NCI-H774 (cell line): Measurements from ENCODE around the gene ROPN1L.

Experiments used
- DNase-seq: peaks from one replicate; lab custom pipeline; 2025; lab: John Stamatoyannopoulos, UW

ROPN1L gene

GRCh38 chr5:10457682-10458574, 16.2 kb downstream of the ROPN1L start:
- no peak for DNase-seq

- no peak for DNase-seq
Observed at GRCh38 chr5:10459080-10460055, 17.7 kb downstream of the ROPN1L start.

DNA sequence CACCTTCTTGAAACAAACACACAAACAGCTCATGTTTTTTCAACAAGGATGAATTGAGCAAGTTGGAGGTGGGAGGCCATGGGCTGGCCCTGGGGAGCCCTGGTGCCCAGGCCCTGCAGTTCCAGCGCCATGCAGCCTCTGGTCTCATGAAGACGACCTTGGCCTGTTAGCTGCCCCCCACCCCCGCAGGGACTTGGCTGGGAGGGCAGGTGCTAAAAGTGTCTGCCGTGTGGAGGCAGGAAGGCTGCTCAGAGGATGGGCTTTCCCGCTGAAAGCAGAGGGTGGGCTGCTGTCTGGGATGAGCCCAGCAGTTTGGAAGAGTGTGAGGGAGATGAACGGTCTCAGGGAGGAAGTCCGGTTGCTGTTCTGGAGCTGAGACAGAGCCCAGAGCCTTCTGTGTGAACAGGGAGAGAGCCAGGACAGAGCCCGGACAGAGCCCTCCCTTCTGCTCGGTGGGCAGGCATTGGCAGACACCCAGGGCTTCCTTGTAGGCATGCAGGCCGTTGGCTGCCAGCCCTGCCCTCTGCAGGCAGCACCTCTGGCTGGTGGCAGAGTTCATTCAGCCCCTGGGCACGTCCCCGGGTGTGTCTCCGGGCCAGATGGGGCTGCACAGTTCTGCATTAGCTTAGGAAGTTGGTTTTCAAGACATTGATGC, 18.7 kb downstream of the ROPN1L start:
- no peak for DNase-seq

- DNase-seq: no peak
Observed at GRCh38 chr5:10461041-10461440, 19.4 kb downstream of the ROPN1L start.

GRCh38 chr5:10461904-10462555, 20.4 kb downstream of the ROPN1L start:
- no peak for DNase-seq

- no peak for DNase-seq
Observed at GRCh38 chr5:10463566-10463965, 21.9 kb downstream of the ROPN1L start.

DNA sequence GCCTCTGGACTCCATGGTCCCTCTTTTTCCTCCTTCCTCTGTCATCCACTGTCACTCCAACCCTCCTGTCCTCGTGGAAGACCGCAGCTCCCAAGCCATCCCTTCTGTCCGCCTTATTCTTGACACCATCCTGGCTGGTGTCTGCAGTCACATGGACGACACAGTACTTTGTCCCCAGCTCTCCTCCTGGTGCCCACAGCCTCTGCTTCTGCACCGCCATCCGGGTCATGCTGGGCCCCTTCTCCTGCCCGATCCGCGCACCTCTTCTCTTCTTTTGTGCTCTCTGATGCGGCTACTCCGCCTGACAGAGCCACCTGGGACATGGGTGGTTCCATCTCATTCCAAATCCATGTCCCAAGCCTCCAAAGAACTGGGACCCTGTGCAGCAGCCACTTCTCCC, 22.5 kb downstream of the ROPN1L start:
- no peak for DNase-seq

DNA sequence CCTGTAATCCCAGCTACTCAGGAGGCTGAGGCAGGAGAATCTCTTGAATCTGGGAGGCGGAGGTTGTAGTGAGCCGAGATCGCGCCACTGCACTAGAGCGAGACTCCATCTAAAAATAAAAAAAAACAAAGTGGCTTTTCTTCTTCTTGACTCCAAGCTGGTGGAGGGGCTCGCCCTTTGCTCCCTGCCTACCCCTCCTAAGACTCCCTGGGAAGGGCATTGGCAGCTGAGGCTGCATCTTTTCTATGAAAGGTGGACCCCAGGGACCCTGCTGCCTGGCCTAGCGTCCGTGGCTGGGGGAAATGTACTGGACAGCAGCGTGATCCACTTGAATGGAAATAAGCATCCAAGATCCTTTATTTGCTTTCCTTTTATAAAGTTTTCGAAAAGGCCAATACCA, 24.0 kb downstream of the ROPN1L start:
- no peak for DNase-seq

DNA sequence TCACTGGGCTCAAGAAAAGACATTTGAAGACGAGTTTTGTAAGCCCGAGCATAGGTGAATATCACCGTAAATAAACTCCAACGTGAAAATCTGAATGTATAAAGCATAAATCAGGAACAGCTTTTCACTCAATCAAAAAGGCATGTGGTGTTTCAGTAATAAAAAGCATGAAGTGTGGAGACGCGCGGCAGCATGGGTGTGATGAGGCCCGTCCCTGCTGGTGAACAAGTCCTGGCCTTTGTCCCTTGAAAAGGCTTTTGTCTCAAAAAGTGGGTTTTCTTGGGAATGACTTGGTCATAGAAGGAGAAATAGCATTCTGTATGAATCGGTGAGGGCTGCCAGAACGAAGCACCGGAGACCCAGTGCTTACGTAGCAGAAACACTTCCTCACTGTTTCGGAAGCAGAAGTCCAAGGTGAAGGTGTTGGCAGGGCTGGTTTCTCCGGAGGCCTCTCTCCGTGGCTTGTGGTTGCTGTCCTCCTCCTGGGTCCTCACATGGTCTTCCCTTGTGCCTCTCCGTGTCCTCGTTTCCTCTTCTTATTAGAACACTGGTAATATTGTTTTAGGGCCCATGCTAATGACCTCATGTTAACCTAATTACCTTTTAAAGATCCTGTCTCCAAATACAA, 24.9 kb downstream of the ROPN1L start:
- DNase-seq: no peak

- DNase-seq: no peak
Observed at GRCh38 chr5:10467281-10468198, 25.9 kb downstream of the ROPN1L start.

DNA sequence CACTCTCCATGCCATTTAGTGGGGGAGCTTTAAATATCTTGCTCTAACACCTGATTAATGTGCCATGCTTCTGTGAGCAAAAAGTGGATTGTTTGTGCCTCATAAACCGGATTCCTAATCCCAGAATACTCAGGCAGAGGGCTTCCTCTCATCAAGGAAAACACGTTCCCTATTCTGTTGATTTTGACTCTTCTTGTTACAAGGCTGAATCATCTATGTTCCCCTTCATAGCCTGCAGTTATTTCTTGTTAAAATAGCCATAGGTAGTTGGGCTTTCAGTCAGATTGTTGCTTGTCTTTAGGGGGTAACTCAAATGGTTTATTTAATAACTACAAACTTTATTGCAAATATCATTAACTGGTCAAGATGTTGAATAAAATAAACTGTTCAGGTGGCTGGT, 26.6 kb downstream of the ROPN1L start:
- DNase-seq: no peak

- no peak for DNase-seq
Observed at GRCh38 chr5:10469253-10470050, 27.8 kb downstream of the ROPN1L start.

DNA sequence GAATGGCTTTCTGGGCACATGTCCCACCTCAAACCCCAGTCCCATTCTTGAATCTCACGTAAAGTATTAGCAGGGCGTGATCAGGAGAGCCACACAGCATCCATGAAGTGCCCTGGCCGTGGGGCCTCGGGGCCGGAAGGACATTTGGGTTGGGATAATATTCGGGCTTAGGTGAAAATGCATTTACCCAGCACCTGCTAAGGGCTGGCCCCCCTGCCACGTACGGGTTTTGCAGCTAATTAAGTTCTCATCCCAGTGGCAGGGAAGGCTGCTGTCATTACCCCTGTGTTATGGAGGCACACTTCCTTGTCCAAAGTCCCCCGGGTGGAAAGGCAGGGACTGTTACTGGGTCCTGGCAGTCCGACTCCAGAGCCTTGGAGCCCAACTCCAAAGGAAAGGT, 29.0 kb downstream of the ROPN1L start:
- DNase-seq: no peak

- DNase-seq: no peak
Observed at GRCh38 chr5:10471677-10472076, 30.0 kb downstream of the ROPN1L start.

- DNase-seq: no peak
Observed at GRCh38 chr5:10474521-10475075, 32.9 kb downstream of the ROPN1L start.

GRCh38 chr5:10475931-10476676, 34.4 kb downstream of the ROPN1L start:
- DNase-seq: no peak

GRCh38 chr5:10476878-10477277, 35.2 kb downstream of the ROPN1L start:
- no peak for DNase-seq

DNA sequence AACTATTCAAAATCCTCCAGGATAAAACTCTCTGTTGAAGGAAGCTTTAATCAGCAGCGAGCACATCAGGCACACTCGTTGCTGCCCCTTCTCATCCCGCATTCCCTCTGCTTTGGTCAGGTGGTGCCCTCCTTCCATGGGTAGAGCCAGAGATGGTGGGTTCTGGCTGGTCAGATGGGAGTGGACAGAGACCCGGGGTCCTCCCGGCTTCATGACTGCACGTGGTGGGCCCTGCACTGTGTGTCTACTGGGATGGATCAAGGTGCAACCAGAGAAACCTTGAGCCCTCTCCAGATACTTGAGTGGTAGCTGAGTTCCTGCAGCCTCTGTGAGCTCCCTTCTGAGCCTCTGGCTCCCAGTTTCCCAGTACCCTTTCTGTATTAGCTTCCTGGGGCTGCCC, 36.3 kb downstream of the ROPN1L start:
- DNase-seq: no peak
